ENCODE results near the gene SUN2.

DNA sequence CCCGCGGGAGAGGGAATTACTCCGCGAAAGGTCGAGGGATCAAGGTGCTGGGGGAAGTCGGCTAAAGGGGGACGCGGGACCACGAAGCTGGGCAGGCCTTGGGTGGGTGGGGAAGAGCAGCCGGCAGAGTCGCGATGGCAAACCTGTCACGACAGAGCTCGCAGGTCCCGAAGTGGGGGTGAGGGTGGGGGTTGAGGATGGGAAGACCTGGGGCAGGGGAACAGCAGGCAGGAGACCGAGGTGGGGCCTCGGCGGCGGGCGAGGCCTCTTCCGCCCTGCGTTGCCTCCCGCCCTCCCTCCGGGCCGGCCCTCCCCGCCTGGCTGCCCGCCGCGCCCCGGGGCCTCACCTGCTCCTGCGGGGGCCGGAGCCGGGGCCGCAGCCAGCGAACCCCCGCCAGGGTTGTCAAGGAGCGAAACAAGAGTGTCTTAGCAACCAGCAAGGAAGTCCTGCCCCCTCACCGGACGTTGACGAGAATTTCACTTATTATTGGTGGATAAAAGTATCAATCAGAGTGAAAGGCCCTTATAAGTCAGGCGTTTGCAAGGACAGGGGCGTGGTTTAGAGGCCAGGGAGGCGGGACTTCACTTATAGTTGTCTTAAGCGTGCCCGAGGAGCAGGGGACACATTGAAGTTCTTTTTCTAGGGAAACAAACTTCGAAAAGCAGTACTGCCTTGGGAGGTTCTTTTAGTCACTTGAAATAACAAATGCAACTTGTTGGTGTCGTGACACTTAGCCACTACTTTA, 38.1 kb upstream of the SUN2 start, which contains the start of gene DNAL4:
- TF ChIP-seq CTCF (conservative IDR thresholded peaks at IDR 0.05; ENCODE audit: low read depth, low read length), result no peak
- TF ChIP-seq POLR2A (IDR thresholded peaks at IDR 0.05; ENCODE audit: low read depth, low read length), result no peak
- TF ChIP-seq MAFK (IDR thresholded peaks at IDR 0.05; ENCODE audit: low read depth, low read length), result no peak
- TF ChIP-seq RAD21 (IDR thresholded peaks at IDR 0.05; ENCODE audit: low read length), result no peak
